ENCODE results near the gene EXOC3L4. TPM values are rescaled to one million over a fixed set of nuclear protein-coding genes. Genes with fewer than 3 reads are reported as not detected.

EXOC3L4 gene
- total and polyA plus RNA-seq, 9 of the 15 experiments (the other 6 are each of a cell fraction or from before 2014, with no cell fraction given), result 0.10 to 6.7 (median 0.98) TPM; not detected in 1

GRCh38 chr14:103130017-103130764, 35.7 kb downstream of the EXOC3L4 start:
- H3K4me2 ChIP-seq (ENCODE audit: insufficient read depth, low read length), result no peak overlapping the region
- no peaks in the 10 kb centered on the region for H4K20me1 ChIP-seq (replicated peaks; ENCODE audit: control insufficient read depth, insufficient read depth, low read length)
- CTCF ChIA-PET (ENCODE audit: low intra/inter-chr PET ratio), result no interaction called here
- FAIRE-seq (no peak), DNase-seq (ENCODE audit: extremely low read depth in 1 of 4, low spot score in 3 of 4) (no peak), ATAC-seq (no peak)
- no peak for TF ChIP-seq HDAC6 (IDR thresholded peaks at IDR 0.05; ENCODE audit: low read depth, low read length)
- 0 out of 2 replicates have a peak, but pooled peaks have one; percentile 28 for TF ChIP-seq RBFOX2 (IDR thresholded peaks at IDR 0.05; ENCODE audit: low read depth, low read length)
- no peak overlapping the region for H3K4me3 ChIP-seq
- in situ Hi-C loops (cut with MboI) (no loop called here), intact Hi-C loops (cut with micrococcal nuclease) (no loop called here)
- 81% methylated on average over 5 of the region's 26 CpGs for WGBS (ENCODE audit: insufficient coverage, low coverage, missing lambda C conversion rate)
- no peaks in the 10 kb centered on the region for H3K27me3 ChIP-seq (ENCODE audit: control insufficient read depth in 2 of 2, insufficient read depth in 2 of 2, low read length in 2 of 2)
- no peak overlapping the region for H3K27ac ChIP-seq (ENCODE audit: extremely low read depth, low read depth, low read length)
- H3K9ac ChIP-seq (ENCODE audit: insufficient read depth in 1 of 2, low read depth in 2 of 2, low read length in 2 of 2), result peak overlapping the region in 1 of 2 experiments; percentile 35; a peak in 1 of 4 replicates
- H3K9me3 ChIP-seq (replicated peaks; ENCODE audit: control insufficient read depth, insufficient read depth, low read depth, low read length), result no peaks in the 10 kb centered on the region
- H3K4me1 ChIP-seq (replicated peaks in 1 of 2; ENCODE audit: control insufficient read depth in 2 of 2, insufficient read depth in 2 of 2, low read length in 2 of 2), result peaks cover 0 to 40% of the 10 kb centered on the region in 2 experiments; a peak in 2 of 5 replicates
- H3K79me2 ChIP-seq (ENCODE audit: control insufficient read depth, insufficient read depth, low read length), result peaks cover 5% of the 10 kb centered on the region; the same call in 1 of the 3 replicates
- POLR2A ChIA-PET, result interaction anchor here (0.5 to 0.9 kb wide), 4 partner anchors 97 to 225 kb away, joined by 3 read pairs; no protein-coding TSS in a partner anchor
- H3K36me3 ChIP-seq (ENCODE audit: control insufficient read depth, insufficient read depth, low read length), result peaks cover 70% of the 10 kb centered on the region; the same call in 2 of the 3 replicates
- H3K9me1 ChIP-seq (ENCODE audit: control insufficient read depth, insufficient read depth, low read length), result no peaks in the 10 kb centered on the region
- BruUV-seq (replicated peaks), result no TSS peak
- no peak overlapping the region for H2AFZ ChIP-seq (ENCODE audit: low read depth, low read length)

GRCh38 chr14:103130965-103131364, 36.4 kb downstream of the EXOC3L4 start:
- ChIA-PET CTCF (ENCODE audit: low intra/inter-chr PET ratio) (no interaction called here), POLR2A (interaction anchor here (0.5 kb wide), 1 partner anchor 224 kb away, joined by 3 read pairs; no protein-coding TSS in a partner anchor)
- Histone ChIP-seq H3K4me3 (no peak overlapping the region), H3K79me2 (ENCODE audit: control insufficient read depth, insufficient read depth, low read length) (no peaks in the 10 kb centered on the region; the same call in 2 of the 3 replicates), H3K27me3 (ENCODE audit: control insufficient read depth in 2 of 2, insufficient read depth in 2 of 2, low read length in 2 of 2) (no peaks in the 10 kb centered on the region), H3K4me2 (ENCODE audit: insufficient read depth, low read length) (no peak overlapping the region), H2AFZ (ENCODE audit: low read depth, low read length) (no peak overlapping the region), H3K9me3 (replicated peaks; ENCODE audit: control insufficient read depth, insufficient read depth, low read depth, low read length) (no peaks in the 10 kb centered on the region), H3K9ac (ENCODE audit: insufficient read depth in 1 of 2, low read depth in 2 of 2, low read length in 2 of 2) (0 out of 4 replicates have a peak overlapping the region, but pooled peaks of 1 of the 2 experiments have one; percentile 17), H3K27ac (ENCODE audit: extremely low read depth, low read depth, low read length) (no peak overlapping the region), H3K36me3 (ENCODE audit: control insufficient read depth, insufficient read depth, low read length) (peaks cover 70% of the 10 kb centered on the region; the same call in 2 of the 3 replicates), H3K9me1 (ENCODE audit: control insufficient read depth, insufficient read depth, low read length) (no peaks in the 10 kb centered on the region), H3K4me1 (replicated peaks in 1 of 2; ENCODE audit: control insufficient read depth in 2 of 2, insufficient read depth in 2 of 2, low read length in 2 of 2) (peaks cover 0 to 37% of the 10 kb centered on the region in 2 experiments; a peak in 2 of 5 replicates), H4K20me1 (replicated peaks; ENCODE audit: control insufficient read depth, insufficient read depth, low read length) (no peaks in the 10 kb centered on the region)
- BruUV-seq (replicated peaks), result no TSS peak
- in situ Hi-C loops (cut with MboI), result no loop called here
- TF ChIP-seq NUFIP1 (IDR thresholded peaks at IDR 0.05; ENCODE audit: partially characterized antibody), result no peak
- no peak for TF ChIP-seq DMBX1 (CRISPR knock-in tag; IDR thresholded peaks at IDR 0.05; ENCODE audit: borderline replicate concordance)
- TF ChIP-seq SREBF2 (CRISPR knock-in tag; IDR thresholded peaks at IDR 0.05), result no peak
- TF ChIP-seq IRF9 (tag; IDR thresholded peaks at IDR 0.05), result no peak
- no peak for TF ChIP-seq ETV5 (CRISPR knock-in tag; IDR thresholded peaks at IDR 0.05; ENCODE audit: low read depth)
- no peak for TF ChIP-seq HDAC1 (IDR thresholded peaks at IDR 0.05)
- no peak for TF ChIP-seq SPI1 (IDR thresholded peaks at IDR 0.05; ENCODE audit: borderline replicate concordance, low read depth, low read length)
- TF ChIP-seq MEIS2 (IDR thresholded peaks at IDR 0.05; ENCODE audit: partially characterized antibody), result no peak
- FAIRE-seq (no peak), DNase-seq (ENCODE audit: extremely low read depth in 1 of 4, low spot score in 3 of 4) (no peak), ATAC-seq (no peak)
- WGBS (ENCODE audit: insufficient coverage, low coverage, missing lambda C conversion rate), result 100% methylated on average over 4 of the region's 8 CpGs
- intact Hi-C loops (cut with micrococcal nuclease), result no loop called here
